GM12878 (cell line): ENCODE measurements around the gene ZMYND15. TPM values are rescaled to one million over a fixed set of nuclear protein-coding genes. Genes with fewer than 3 reads are reported as not detected.

ENCODE experiments used
- ATAC-seq: fragments of 200-7000 bp; cut with Tn5 transposase; 3 replicates; pipeline ENCODE4 v1.9.1; 2020; ENCODE audit warnings: mild to moderate bottlenecking, moderate library complexity
- BruUV-seq: library from RNA; stranded (reverse); fragments of 400-500 nt; replicated peaks from 2 replicates; lab custom pipeline; 2021; lab: Mats Ljungman, UMichigan
- CTCF ChIA-PET: fragments of 300-600 bp; sonication (Branson Sonifier 250); formaldehyde crosslinking; extraction: SDS; loops from one replicate; lab custom pipeline; 2021; ENCODE audit warnings: inconsistent platforms; lab: Yijun Ruan, JAX
- POLR2A ChIA-PET: fragments of 350-600 bp; formaldehyde crosslinking; extraction: SDS; loops from one replicate; lab custom pipeline; 2021; ENCODE audit warnings: inconsistent platforms; lab: Charles Lee
- RAD21 ChIA-PET: fragments of 300-600 bp; sonication (Branson Sonifier 250); formaldehyde crosslinking; loops from one replicate; lab custom pipeline; 2023; ENCODE audit warnings: antibody characterized with exemption; ENCODE audit not compliant: unreplicated experiment; lab: Charles Lee
- SMC1A ChIA-PET: fragments of 300-600 bp; sonication (Branson Sonifier 250); formaldehyde crosslinking; loops from one replicate; lab custom pipeline; 2023; ENCODE audit not compliant: unreplicated experiment, uncharacterized antibody; lab: Charles Lee
- DNase-seq: peaks from one replicate; pipeline ENCODE4 v3.0.0-alpha.2; 2011; ENCODE audit warnings: low read depth, low spot score
- FAIRE-seq: peaks from 3 replicates; lab custom pipeline; 2011; peaks lifted over from hg19 to GRCh38; lab: Jason Lieb, UNC
- H2AFZ ChIP-seq: 2 replicates; pipeline ENCODE4 v1.6.0; 2011; ENCODE audit warnings: low read depth, low read length, control low read depth; ENCODE audit not compliant: control insufficient read depth
- H3K27ac ChIP-seq: 2 replicates; pipeline ENCODE4 v1.5.1; 2011; ENCODE audit warnings: control low read depth; ENCODE audit not compliant: control insufficient read depth, insufficient read depth
- H3K27me3 ChIP-seq, 2 experiments: replicated peaks in 1 of 2; 2 replicates each; pipeline versions ENCODE4 v1.6.0 to v1.6.1; 2011; ENCODE audit warnings: low read length in 1 of 2; ENCODE audit not compliant: control insufficient read depth in 2 of 2, insufficient read depth in 2 of 2
- H3K36me3 ChIP-seq, 2 experiments: 2 replicates each; pipeline ENCODE4 v1.5.1; 2011; ENCODE audit warnings: low read length in 1 of 2; ENCODE audit not compliant: control insufficient read depth in 2 of 2, insufficient read depth in 2 of 2
- H3K4me1 ChIP-seq: 2 replicates; pipeline ENCODE4 v1.6.1; 2011; ENCODE audit warnings: mild to moderate bottlenecking, low read length, moderate library complexity, mixed read lengths; ENCODE audit not compliant: control insufficient read depth, insufficient read depth
- H3K4me2 ChIP-seq: 2 replicates; pipeline ENCODE4 v1.6.0; 2011; ENCODE audit warnings: control low read depth; ENCODE audit not compliant: control insufficient read depth, insufficient read depth
- H3K4me3 ChIP-seq: fragments of 200-600 bp; sonication (generic); 2 replicates; pipeline ENCODE4 v1.5.1; 2016
- H3K79me2 ChIP-seq: 2 replicates; pipeline ENCODE4 v1.6.0; 2011; ENCODE audit warnings: low read length; ENCODE audit not compliant: control insufficient read depth, insufficient read depth
- H3K9ac ChIP-seq: 2 replicates; pipeline ENCODE4 v1.8.0; 2011; ENCODE audit warnings: low read length, control low read depth, mixed read lengths; ENCODE audit not compliant: control insufficient read depth, insufficient read depth
- H3K9me3 ChIP-seq: replicated peaks from 3 replicates; pipeline ENCODE4 v1.5.1; 2011; ENCODE audit warnings: mild to moderate bottlenecking, low read length; ENCODE audit not compliant: control insufficient read depth, insufficient read depth
- H4K20me1 ChIP-seq: 2 replicates; pipeline ENCODE4 v1.6.0; 2011; ENCODE audit not compliant: control insufficient read depth, insufficient read depth
- CHD4 ChIP-seq: fragments of 200-600 bp; sonication (generic); IDR thresholded peaks from 2 replicates; pipeline ENCODE4 v1.6.1; 2016; ENCODE audit warnings: mild to moderate bottlenecking
- IKZF2 ChIP-seq, 2 experiments: fragments of 450-650 bp; IDR thresholded peaks; 2 replicates each; pipeline ENCODE4 v1.6.1; 2017; ENCODE audit warnings: mild to moderate bottlenecking in 2 of 2, moderate library complexity in 2 of 2
- MTA3 ChIP-seq: IDR thresholded peaks from 2 replicates; pipeline ENCODE4 v1.6.1; 2012; ENCODE audit warnings: low read length, inconsistent platforms, borderline replicate concordance
- PBX3 ChIP-seq: IDR thresholded peaks from 2 replicates; pipeline ENCODE4 v1.6.1; 2011; ENCODE audit warnings: mild to moderate bottlenecking, low read depth, low read length, moderate library complexity; ENCODE audit not compliant: insufficient replicate concordance
- STAT3 ChIP-seq: IDR thresholded peaks from 2 replicates; pipeline ENCODE4 v1.6.1; 2011; ENCODE audit warnings: low read depth, low read length, improper control_type of control experiment
- USF2 ChIP-seq: IDR thresholded peaks from 2 replicates; pipeline ENCODE4 v1.6.1; 2011; ENCODE audit warnings: low read depth, low read length, improper control_type of control experiment, borderline replicate concordance
- WGBS: methylation state at CpG from one replicate; pipeline ENCODE4 v1.1.6; 2016; ENCODE audit warnings: low lambda C conversion rate; ENCODE audit not compliant: insufficient replicate concordance, insufficient coverage; ENCODE audit errors: missing lambda C conversion rate; 5-methylcytosine and 5-hydroxymethylcytosine counted together
- in situ Hi-C: fragments of 300-500 bp; cut with MboI; formaldehyde crosslinking; loops from 9 replicates; pipeline ENCODE4 v1.14.3; 2018; ENCODE audit warnings: mixed read lengths
- intact Hi-C: fragments of 100-400 bp; cut with micrococcal nuclease; formaldehyde crosslinking; loops from one replicate; pipeline ENCODE4 v1.14.2; 2022; ENCODE audit not compliant: unreplicated experiment
- polyA plus RNA-seq, 11 experiments: library from polyadenylated mRNA; depleted of rRNA in 4 of 11; unstranded in 6 of 11; stranded (reverse) in 5 of 11; fragments of >200 nt; fragmentation: Nextera tagmentation in 4 of 11; fragmentation: Illumina TruSeq in 1 of 11; extraction: Ambion mirVana in 4 of 11; extraction: Trizol in 1 of 11; gene quantifications; 1 replicate in 1 of 11; 2 replicates in 10 of 11; pipeline versions ENCODE4 v1.2.1 to v1.2.3, GENCODE V29; 2011 to 2016; ENCODE audit warnings: inconsistent platforms in 2 of 11, missing spikeins in 2 of 11, low read depth in 1 of 11
- total RNA-seq, 4 experiments: library from RNA; depleted of rRNA in 3 of 4; stranded (reverse); fragments of >200 nt in 3 of 4; fragmentation: Illumina TruSeq in 1 of 4; extraction: Trizol in 1 of 4; gene quantifications; 2 replicates each; pipeline versions ENCODE4 v1.2.1 to v1.2.3, GENCODE V29; 2013 to 2021

ZMYND15 gene
- total and polyA plus RNA-seq, 10 of the 15 experiments (the other 5 are each of a cell fraction or from before 2014, with no cell fraction given) = 0.03 to 0.17 (median 0.06) TPM; not detected in 4

GRCh38 chr17:4748686-4749085 is 9.1 kb downstream of the ZMYND15 start:
- Histone ChIP-seq H3K27me3 (no peaks in the 10 kb centered on the region), H3K36me3 (no peaks in the 10 kb centered on the region), H3K9ac (no peak overlapping the region), H3K4me1 (peaks cover 4% of the 10 kb centered on the region; the same call in 1 of the 2 replicates), H3K4me2 (no peak overlapping the region), H3K27ac (no peak overlapping the region), H2AFZ (no peak overlapping the region), H3K79me2 (no peaks in the 10 kb centered on the region), H4K20me1 (no peaks in the 10 kb centered on the region), H3K4me3 (no peak overlapping the region), H3K9me3 (no peaks in the 10 kb centered on the region)
- FAIRE-seq (no peak), DNase-seq (no peak), ATAC-seq (no peak)
- intact Hi-C loops = no loop called here
- TF ChIP-seq USF2 (no peak), STAT3 (no peak), PBX3 (no peak), CHD4 (no peak), IKZF2 (IDR thresholded peaks at IDR 0.05) (no peak), MTA3 (no peak)
- RAD21 ChIA-PET = interaction anchor here (0.6 kb wide), 1 partner anchor 118 kb away, joined by 3 read pairs; no protein-coding TSS in a partner anchor
- POLR2A ChIA-PET = interaction anchor here (0.5 to 1.3 kb wide), 2 partner anchors 35 to 42 kb away, joined by 3 to 5 read pairs; no protein-coding TSS in a partner anchor
- SMC1A ChIA-PET = interaction anchor here (0.8 to 1.0 kb wide), 2 partner anchors 10 to 109 kb away, joined by 3 read pairs; no protein-coding TSS in a partner anchor
- CTCF ChIA-PET = interaction anchor here (1.4 kb wide), 1 partner anchor 18 kb away, joined by 5 read pairs; the partner anchor contains the start of gene MED11
- BruUV-seq = no TSS peak
- in situ Hi-C loops = no loop called here
- WGBS = 16% methylated on average over 4 of the region's 4 CpGs
